H9 (cell line): ENCODE measurements around the gene MCF2L. TPM values are rescaled to one million over a fixed set of nuclear protein-coding genes. Genes with fewer than 3 reads are reported as not detected.

Experiments
- DNase-seq: peaks from one replicate; pipeline ENCODE4 v3.0.0-alpha.2; 2017
- H2AFZ ChIP-seq: one replicate; pipeline ENCODE4 v1.6.1; 2013; ENCODE audit warnings: mild to moderate bottlenecking, low read length, control low read depth, moderate library complexity
- H2AK5ac ChIP-seq: 2 replicates; pipeline ENCODE4 v1.6.1; 2013; ENCODE audit warnings: low read length, control low read depth, mixed read lengths; ENCODE audit not compliant: insufficient read length
- H2BK120ac ChIP-seq: one replicate; pipeline ENCODE4 v1.6.1; 2013; ENCODE audit warnings: low read depth, mild to moderate bottlenecking, low read length, control low read depth, inconsistent platforms; ENCODE audit not compliant: poor library complexity, severe bottlenecking
- H2BK12ac ChIP-seq: 2 replicates; pipeline ENCODE4 v1.6.1; 2013; ENCODE audit warnings: low read length, control low read depth, mixed read lengths, low read depth; ENCODE audit not compliant: insufficient read length
- H2BK15ac ChIP-seq: 2 replicates; pipeline ENCODE4 v1.6.1; 2013; ENCODE audit warnings: low read depth, low read length, control low read depth
- H2BK20ac ChIP-seq: one replicate; pipeline ENCODE4 v1.6.1; 2013; ENCODE audit warnings: low read depth, mild to moderate bottlenecking, low read length, control low read depth, inconsistent platforms; ENCODE audit not compliant: poor library complexity, severe bottlenecking
- H2BK5ac ChIP-seq: 2 replicates; pipeline ENCODE4 v1.6.1; 2013; ENCODE audit warnings: low read length, control low read depth, mixed read lengths; ENCODE audit not compliant: insufficient read length
- H3K14ac ChIP-seq: 2 replicates; pipeline ENCODE4 v1.6.1; 2013; ENCODE audit warnings: low read length, control low read depth; ENCODE audit not compliant: insufficient read depth
- H3K18ac ChIP-seq: 2 replicates; pipeline ENCODE4 v1.6.1; 2013; ENCODE audit warnings: low read depth, mild to moderate bottlenecking, mixed read lengths, low read length, control low read depth; ENCODE audit not compliant: insufficient read length
- H3K23ac ChIP-seq: 2 replicates; pipeline ENCODE4 v1.6.1; 2013; ENCODE audit warnings: low read length, control low read depth, mixed read lengths, low read depth; ENCODE audit not compliant: insufficient read length
- H3K23me2 ChIP-seq: 2 replicates; pipeline ENCODE4 v1.6.1; 2013; ENCODE audit warnings: low read depth, mild to moderate bottlenecking, mixed read lengths, low read length, control low read depth; ENCODE audit not compliant: insufficient read length, poor library complexity, severe bottlenecking
- H3K27ac ChIP-seq: 2 replicates; pipeline ENCODE4 v1.5.1; 2013; ENCODE audit warnings: low read length, control low read depth, mixed read lengths, low read depth; ENCODE audit not compliant: insufficient read length
- H3K27me3 ChIP-seq: 2 replicates; pipeline ENCODE4 v1.6.1; 2013; ENCODE audit warnings: low read length, control low read depth, inconsistent platforms; ENCODE audit not compliant: insufficient read depth
- H3K4ac ChIP-seq: 2 replicates; pipeline ENCODE4 v1.6.1; 2013; ENCODE audit warnings: low read depth, mild to moderate bottlenecking, control low read depth, inconsistent platforms, low read length, moderate library complexity
- H3K4me1 ChIP-seq: 2 replicates; pipeline ENCODE4 v1.6.1; 2013; ENCODE audit warnings: low read length, control low read depth, inconsistent platforms; ENCODE audit not compliant: insufficient read depth
- H3K4me2 ChIP-seq: 2 replicates; pipeline ENCODE4 v1.6.1; 2013; ENCODE audit warnings: low read length, control low read depth, mixed read lengths; ENCODE audit not compliant: insufficient read length, insufficient read depth
- H3K56ac ChIP-seq: 2 replicates; pipeline ENCODE4 v1.6.1; 2013; ENCODE audit warnings: low read depth, mild to moderate bottlenecking, mixed read lengths, low read length, control low read depth; ENCODE audit not compliant: insufficient read length
- H3K79me1 ChIP-seq: 2 replicates; pipeline ENCODE4 v1.6.1; 2013; ENCODE audit warnings: low read depth, mild to moderate bottlenecking, moderate library complexity, low read length, control low read depth, inconsistent platforms; ENCODE audit not compliant: insufficient read depth, poor library complexity, severe bottlenecking
- H3K79me2 ChIP-seq: 2 replicates; pipeline ENCODE4 v1.6.1; 2013; ENCODE audit warnings: low read length, control low read depth, inconsistent platforms; ENCODE audit not compliant: insufficient read depth
- H3K9ac ChIP-seq: 2 replicates; pipeline ENCODE4 v1.6.1; 2013; ENCODE audit warnings: low read length, control low read depth, mixed read lengths; ENCODE audit not compliant: insufficient read length; ENCODE audit errors: extremely low read depth
- H3K9me3 ChIP-seq: one replicate; pipeline ENCODE4 v1.6.1; 2013; ENCODE audit warnings: low read depth, low read length, inconsistent platforms; ENCODE audit not compliant: control insufficient read depth
- H3T11ph ChIP-seq: one replicate; pipeline ENCODE4 v1.6.1; 2013; ENCODE audit warnings: mild to moderate bottlenecking, low read length, control low read depth, inconsistent platforms
- H4K20me1 ChIP-seq: one replicate; pipeline ENCODE4 v1.6.1; 2013; ENCODE audit not compliant: control insufficient read depth, insufficient read length, insufficient read depth
- H4K5ac ChIP-seq: 2 replicates; pipeline ENCODE4 v1.6.1; 2013; ENCODE audit warnings: low read depth, mild to moderate bottlenecking, mixed read lengths, low read length, control low read depth; ENCODE audit not compliant: insufficient read length
- H4K8ac ChIP-seq: replicated peaks from 2 replicates; pipeline ENCODE4 v1.6.1; 2013; ENCODE audit warnings: low read length, control low read depth, mixed read lengths, low read depth; ENCODE audit not compliant: insufficient read length
- H4K91ac ChIP-seq: 2 replicates; pipeline ENCODE4 v1.6.1; 2013; ENCODE audit warnings: low read depth, mild to moderate bottlenecking, moderate library complexity, mixed read lengths, low read length, control low read depth; ENCODE audit not compliant: insufficient read length
- H3K27ac Mint-ChIP-seq, 3 experiments: 2 replicates in 2 of 3; 3 replicates in 1 of 3; pipeline ENCODE4 v1.8.0; 2020 to 2021; ENCODE audit warnings: mixed read lengths in 3 of 3, mild to moderate bottlenecking in 1 of 3, moderate library complexity in 1 of 3
- H3K27me3 Mint-ChIP-seq: 2 replicates; pipeline ENCODE4 v1.8.0; 2021; ENCODE audit warnings: low read depth, mild to moderate bottlenecking, moderate library complexity, mixed read lengths
- H3K36me3 Mint-ChIP-seq, 3 experiments: 2 replicates in 2 of 3; 3 replicates in 1 of 3; pipeline ENCODE4 v1.8.0; 2020 to 2021; ENCODE audit warnings: low read depth in 3 of 3, mixed read lengths in 3 of 3; ENCODE audit not compliant: insufficient read depth in 1 of 3
- H3K4me1 Mint-ChIP-seq, 2 experiments: 2 replicates each; pipeline ENCODE4 v1.8.0; 2020; ENCODE audit warnings: mixed read lengths in 2 of 2
- H3K4me3 Mint-ChIP-seq, 2 experiments: 2 replicates in 1 of 2; 3 replicates in 1 of 2; pipeline ENCODE4 v1.8.0; 2020 to 2021; ENCODE audit warnings: mild to moderate bottlenecking in 2 of 2, mixed read lengths in 2 of 2, moderate library complexity in 1 of 2
- H3K9me3 Mint-ChIP-seq, 2 experiments: 2 replicates in 1 of 2; 3 replicates in 1 of 2; pipeline ENCODE4 v1.8.0; 2020; ENCODE audit warnings: mild to moderate bottlenecking in 2 of 2, mixed read lengths in 2 of 2, moderate library complexity in 1 of 2
- CTCF ChIP-seq: fragments of 200-600 bp; sonication (generic); conservative IDR thresholded peaks from 3 replicates; pipeline ENCODE4 v1.8.0; 2021; ENCODE audit warnings: antibody characterized with exemption, mild to moderate bottlenecking
- WGBS: extraction: QIAGEN DNeasy Blood & Tissue Kit; methylation state at CpG from one replicate; pipeline ENCODE4 v1.1.7; 2013; ENCODE audit warnings: missing lambda C conversion rate, low lambda C conversion rate, mixed read lengths; ENCODE audit not compliant: insufficient read length; ENCODE audit errors: extremely low coverage; 5-methylcytosine and 5-hydroxymethylcytosine counted together
- total RNA-seq: library from RNA; stranded (reverse); gene quantifications from 2 replicates; pipeline ENCODE4 v1.2.1, GENCODE V29; 2021

MCF2L gene
- total RNA-seq, 1 experiment from 2014 or later, result 18.5 TPM

DNA sequence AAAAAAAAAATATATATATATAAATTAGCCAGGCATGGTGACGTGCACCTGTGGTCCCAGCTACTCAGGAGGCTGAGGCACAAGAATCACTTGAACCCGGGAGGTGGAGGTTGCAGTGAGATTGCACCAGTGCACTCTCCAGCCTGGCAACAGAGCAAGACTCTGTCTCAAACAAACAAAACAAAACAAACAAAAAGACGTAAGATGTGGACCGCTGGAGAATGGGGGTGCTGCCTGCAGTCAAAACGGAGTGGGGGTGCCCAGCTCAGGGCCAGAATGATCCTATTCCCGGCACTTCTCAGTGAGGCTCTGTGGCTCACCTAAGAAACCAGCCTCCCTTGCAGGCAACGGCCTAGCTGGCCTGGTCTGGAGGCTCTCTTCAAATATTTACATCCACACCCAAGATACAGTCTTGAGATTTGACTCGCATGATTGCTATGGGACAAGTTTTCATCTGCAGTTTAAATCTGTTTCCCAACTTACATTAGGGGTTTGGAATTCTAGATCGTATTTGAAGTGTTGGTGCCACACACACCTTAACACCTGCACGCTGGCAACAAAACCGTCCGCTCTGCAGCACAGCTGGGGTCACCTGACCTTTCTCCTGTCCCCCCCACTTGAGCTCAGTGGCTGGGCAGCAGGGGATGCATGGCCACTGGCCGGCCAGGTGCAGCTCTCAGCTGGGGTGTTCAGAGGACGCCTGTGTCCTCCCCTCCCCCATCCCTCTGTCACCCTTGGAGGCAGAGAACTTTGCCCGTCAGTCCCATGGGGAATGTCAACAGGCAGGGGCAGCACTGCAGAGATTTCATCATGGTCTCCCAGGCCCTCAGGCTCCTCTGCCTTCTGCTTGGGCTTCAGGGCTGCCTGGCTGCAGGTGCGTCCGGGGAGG is 136.3 kb downstream of the MCF2L start, which contains the start of gene F7:
Gene F7, plus strand, starts transcription at position 760 of the 889 bp plus-strand sequence. Its CDS starts 51 bp downstream, at position 811.
- Histone ChIP-seq H2BK15ac (no peak within 1 kb of the TSS), H3K4me1 (no peaks in the 10 kb centered on the region; the same call in 1 of the 2 replicates), H3K9me3 (no peaks in the 10 kb centered on the region), H3K23me2 (peaks cover 4% of the 10 kb centered on the region), H3K27ac (no peak within 1 kb of the TSS), H4K91ac (no peak within 1 kb of the TSS), H3K56ac (no peak within 1 kb of the TSS), H3K9ac (no peak within 1 kb of the TSS), H2BK5ac (no peak within 1 kb of the TSS), H3K18ac (peak within 1 kb of the TSS; percentile 2), H3K14ac (peak within 1 kb of the TSS; percentile 43; the same call in 1 of the 2 replicates), H4K5ac (no peak within 1 kb of the TSS), H3K4me2 (no peak within 1 kb of the TSS), H4K8ac (no peak within 1 kb of the TSS), H3K79me2 (no peaks in the 10 kb centered on the region), H2AK5ac (no peak within 1 kb of the TSS), H3K23ac (no peak within 1 kb of the TSS), H2AFZ (no peak within 1 kb of the TSS), H2BK120ac (no peak within 1 kb of the TSS), H3K79me1 (no peaks in the 10 kb centered on the region), H3T11ph (no peak within 1 kb of the TSS), H2BK12ac (no peak within 1 kb of the TSS), H3K27me3 (peaks cover 12% of the 10 kb centered on the region; the same call in 1 of the 2 replicates), H4K20me1 (peaks cover 4% of the 10 kb centered on the region), H2BK20ac (no peak within 1 kb of the TSS), H3K4ac (no peak within 1 kb of the TSS)
- Mint-ChIP-seq H3K36me3 (peaks cover 3 to 5% (median 4%) of the 10 kb centered on the region in 3 experiments; a peak in 4 of 7 replicates), H3K27ac (no peak within 1 kb of the TSS; a peak in 1 of 7 replicates), H3K9me3 (peaks cover 3 to 4% of the 10 kb centered on the region in 2 experiments; a peak in 4 of 5 replicates), H3K27me3 (peaks cover 20% of the 10 kb centered on the region), H3K4me1 (peaks cover 7 to 19% of the 10 kb centered on the region in 2 experiments; a peak in 2 of 4 replicates), H3K4me3 (no peak within 1 kb of the TSS)
- TF ChIP-seq CTCF, result no peak
- no CpG with 5 or more reads among the region's 17 CpGs for WGBS
- no peak for DNase-seq
